K562 (cell line): ENCODE results near the gene PRC1. TPM values are rescaled to one million over a fixed set of nuclear protein-coding genes. Genes with fewer than 3 reads are reported as not detected.

Source experiments
- ARHGAP35 ChIP-seq: fragments of 450-650 bp; IDR thresholded peaks from 2 replicates; pipeline ENCODE4 v1.6.1; 2018; ENCODE audit not compliant: partially characterized antibody
- ATF4 ChIP-seq: fragments of 450-650 bp; formaldehyde crosslinking; IDR thresholded peaks from 2 replicates; pipeline ENCODE4 v1.4.0; 2022; ENCODE audit warnings: mild to moderate bottlenecking, moderate library complexity
- CBFA2T3 ChIP-seq: fragments of 450-650 bp; IDR thresholded peaks from 2 replicates; pipeline ENCODE4 v1.6.1; 2017
- ETS1 ChIP-seq: conservative IDR thresholded peaks from 2 replicates; pipeline ENCODE4 v1.6.1; 2011; ENCODE audit warnings: low read depth, mild to moderate bottlenecking, low read length; ENCODE audit not compliant: control insufficient read depth
- GATAD2B ChIP-seq: fragments of 450-650 bp; IDR thresholded peaks from 2 replicates; pipeline ENCODE4 v1.6.1; 2017; ENCODE audit warnings: mild to moderate bottlenecking, borderline replicate concordance
- MGA ChIP-seq: fragments of 450-650 bp; IDR thresholded peaks from 2 replicates; pipeline ENCODE4 v1.6.1; 2016; ENCODE audit warnings: mild to moderate bottlenecking, moderate library complexity
- NFE2 ChIP-seq: IDR thresholded peaks from 2 replicates; pipeline ENCODE4 v1.6.1; 2014; ENCODE audit warnings: antibody characterized with exemption, low read depth
- POLR2A ChIP-seq: fragments of 450-650 bp; conservative IDR thresholded peaks from 2 replicates; pipeline ENCODE4 v1.6.1; 2016
- RBM17 ChIP-seq: fragments of 200-400 bp; formaldehyde crosslinking; IDR thresholded peaks from 2 replicates; pipeline ENCODE4 v1.6.1; 2017; ENCODE audit warnings: low read depth, mild to moderate bottlenecking, low read length, borderline replicate concordance
- SPI1 ChIP-seq: IDR thresholded peaks from 2 replicates; pipeline ENCODE4 v1.6.1; 2011; ENCODE audit warnings: low read depth, low read length, control low read depth, borderline replicate concordance
- SREBF2 ChIP-seq: sonication (generic); formaldehyde crosslinking; IDR thresholded peaks from 2 replicates; pipeline ENCODE4 v1.4.0; 2020; ENCODE audit warnings: mild to moderate bottlenecking, missing genetic modification reagents
- THRB ChIP-seq: fragments of 450-650 bp; formaldehyde crosslinking; conservative IDR thresholded peaks from 2 replicates; pipeline ENCODE4 v1.4.0; 2022; ENCODE audit warnings: mild to moderate bottlenecking, missing genetic modification characterization
- ZNF445 ChIP-seq: fragments of 250-450 bp; sonication (Bioruptor Pico); IDR thresholded peaks from 2 replicates; pipeline ENCODE4 v1.4.0; 2020; ENCODE audit warnings: low read depth, mild to moderate bottlenecking, moderate library complexity
- polyA plus RNA-seq, 8 experiments: library from polyadenylated mRNA; depleted of rRNA in 4 of 8; stranded (reverse) in 5 of 8; unstranded in 3 of 8; fragments of >200 nt; fragmentation: Nextera tagmentation in 2 of 8; fragmentation: Illumina TruSeq in 1 of 8; extraction: Ambion mirVana in 2 of 8; extraction: Trizol in 1 of 8; gene quantifications; 2 replicates each; pipeline versions ENCODE4 v1.2.1 to v1.2.3, GENCODE V29; 2011 to 2014; ENCODE audit warnings: inconsistent platforms in 1 of 8, missing spikeins in 1 of 8
- total RNA-seq, 7 experiments: library from RNA; depleted of rRNA in 6 of 7; stranded (reverse); fragments of >200 nt in 6 of 7; fragmentation: Illumina TruSeq in 2 of 7; extraction: Trizol in 2 of 7; gene quantifications; 2 replicates each; pipeline versions ENCODE4 v1.2.1 to v1.2.3, GENCODE V29; 2011 to 2021; ENCODE audit warnings: low replicate concordance in 1 of 7

Gene PRC1
- total and polyA plus RNA-seq, 9 of the 15 experiments (the other 6 are each of a cell fraction or from before 2014, with no cell fraction given) = 156 to 391 (median 240) TPM

GRCh38 chr15:90931828-90932659 lies 62.3 kb downstream of the PRC1 start, which contains the start of gene HDDC3 (continued):
- peak; percentile 41; the same call in 1 of the 2 replicates for TF ChIP-seq MGA
- TF ChIP-seq SREBF2 = no peak
- TF ChIP-seq THRB (CRISPR knock-in tag) = peak; percentile 82; the same call in 1 of the 2 replicates
- peak; percentile 79 for TF ChIP-seq ETS1
- no peak; the same call in 1 of the 2 replicates for TF ChIP-seq GATAD2B
- no peak for TF ChIP-seq ZNF445 (CRISPR knock-in tag)
- TF ChIP-seq POLR2A = peak; percentile 89
- TF ChIP-seq CBFA2T3 = no peak; the same call in 1 of the 2 replicates
- TF ChIP-seq ARHGAP35 = no peak
- no peak for TF ChIP-seq RBM17
- TF ChIP-seq ATF4 = no peak
- no peak for TF ChIP-seq NFE2
- 0 out of 2 replicates have a peak, but pooled peaks have one; percentile 19 for TF ChIP-seq SPI1
